Breast epithelium (tissue), 4 donors: ENCODE results near the gene TMEM123. TPM values are rescaled to one million over a fixed set of nuclear protein-coding genes. Genes with fewer than 3 reads are reported as not detected.

ENCODE experiments used
- DNase-seq, 2 donors: peaks; one replicate each; pipeline ENCODE4 v3.0.0-alpha.2; 2019; ENCODE audit warnings: low spot score in 2 of 2
- H3K27ac ChIP-seq, 2 donors: fragments of 200-600 bp; sonication (generic) in 1 of 2; one replicate each; pipeline ENCODE4 v1.5.1; 2016 to 2019; ENCODE audit warnings: mild to moderate bottlenecking in 1 of 2
- H3K27me3 ChIP-seq, 2 donors: fragments of 200-600 bp; sonication (generic) in 1 of 2; one replicate each; pipeline versions ENCODE4 v1.5.1 to v1.6.0; 2017 to 2019; ENCODE audit warnings: control low read depth in 1 of 2, mild to moderate bottlenecking in 1 of 2
- H3K36me3 ChIP-seq: fragments of 200-600 bp; one replicate; pipeline ENCODE4 v1.5.1; 2019
- H3K4me1 ChIP-seq, 2 donors: fragments of 200-600 bp; sonication (generic); one replicate each; pipeline ENCODE4 v1.5.1; 2016 to 2019; ENCODE audit warnings: control low read depth in 1 of 2
- H3K4me3 ChIP-seq, 3 donors: fragments of 200-600 bp; sonication (generic); 1 replicate in 2 of 3; 2 replicates in 1 of 3; pipeline ENCODE4 v1.5.1; 2016 to 2019; ENCODE audit warnings: mild to moderate bottlenecking in 3 of 3, moderate library complexity in 2 of 3
- H3K9me3 ChIP-seq, 2 donors: fragments of 200-600 bp; sonication (generic) in 1 of 2; one replicate each; pipeline ENCODE4 v1.5.1; 2016 to 2019; ENCODE audit warnings: control low read depth in 1 of 2
- POLR2A ChIP-seq: fragments of 450-650 bp; IDR thresholded peaks from one replicate; pipeline ENCODE4 v1.6.1; 2016; ENCODE audit warnings: antibody characterized with exemption, mild to moderate bottlenecking, moderate library complexity
- POLR2AphosphoS5 ChIP-seq, 3 donors: sonication (generic); formaldehyde crosslinking; IDR thresholded peaks; one replicate each; pipeline ENCODE4 v1.6.1; 2017; ENCODE audit warnings: antibody characterized with exemption in 3 of 3
- intact Hi-C: fragments of 100-400 bp; cut with DNase I; formaldehyde crosslinking; loops from one replicate; pipeline ENCODE4 v1.15.1; 2023; ENCODE audit warnings: low total_unique reads
- total RNA-seq, 3 donors: library from RNA; depleted of rRNA; stranded (reverse); fragments of >200 nt; gene quantifications; one replicate each; pipeline ENCODE4 v1.1.0, GENCODE V29; 2016
- TF ChIP-seq, protein P1 (sequence below), 3 donors: fragments of 450-650 bp; IDR thresholded peaks; one replicate each; pipeline ENCODE4 v1.5.1; 2016 to 2017; ENCODE audit warnings: antibody characterized with exemption in 3 of 3, mild to moderate bottlenecking in 3 of 3, moderate library complexity in 3 of 3

TMEM123 gene
- total RNA-seq, 3 donors from 2014 or later = 74.6 to 307 (median 167) TPM

DNA sequence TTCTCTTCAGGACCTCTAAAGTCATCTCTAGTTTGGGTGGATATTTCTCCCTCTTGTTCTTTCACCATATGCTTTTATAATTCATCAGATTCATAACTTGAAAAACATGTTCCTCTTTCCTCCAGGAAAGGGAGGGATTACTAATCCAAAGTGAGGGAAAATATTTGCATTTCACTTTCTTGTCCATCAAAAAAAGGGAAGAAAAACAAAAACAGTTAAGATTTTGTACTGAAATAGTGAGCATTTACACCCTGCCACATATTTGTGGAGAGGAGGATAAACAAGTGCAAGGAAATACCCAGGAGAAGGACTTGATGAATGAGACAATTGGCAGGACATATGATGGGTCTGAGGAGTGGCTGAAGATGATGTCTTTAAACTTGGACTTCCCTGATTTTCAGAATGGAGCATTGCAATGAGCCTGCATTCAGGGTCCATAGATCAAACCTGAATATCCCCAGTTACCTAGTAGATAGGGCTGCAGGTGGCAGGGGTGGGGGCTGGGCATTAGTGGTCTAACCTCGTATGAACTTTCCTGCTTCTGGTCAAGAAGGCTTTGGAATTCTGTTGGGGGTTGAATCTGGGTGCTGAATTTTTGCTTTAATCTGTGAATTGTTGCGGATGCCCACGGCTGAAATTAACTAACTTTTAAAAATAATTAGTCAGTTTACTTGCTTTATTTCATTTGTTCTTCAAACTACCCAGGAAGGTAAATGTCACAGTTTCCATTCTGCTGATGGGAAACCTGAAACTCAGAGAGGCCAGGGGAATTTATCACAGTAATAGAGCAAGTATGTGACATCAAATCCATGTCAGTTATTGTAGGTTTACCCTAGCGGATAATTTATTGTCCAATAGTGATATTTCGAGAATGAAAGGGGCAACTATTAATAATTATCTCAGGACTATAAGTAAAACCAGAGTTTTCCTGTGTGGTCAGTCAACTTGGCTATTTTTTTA lies 36.9 kb upstream of the TMEM123 start:
- no peak for DNase-seq
- H3K4me1 ChIP-seq = peaks cover 0 to 2% of the 10 kb centered on the region in 2 donors
- no peak overlapping the region for H3K4me3 ChIP-seq
- intact Hi-C loops = loop anchor here (10.0 kb wide), 1 partner anchor 1245 kb away; no protein-coding TSS in a partner anchor
- no peak overlapping the region for H3K27ac ChIP-seq
- no peaks in the 10 kb centered on the region for H3K9me3 ChIP-seq
- no peaks in the 10 kb centered on the region for H3K27me3 ChIP-seq
- H3K36me3 ChIP-seq = no peaks in the 10 kb centered on the region
- TF ChIP-seq POLR2A (no peak), POLR2AphosphoS5 (IDR thresholded peaks at IDR 0.05) (no peak)
- TF ChIP-seq, protein P1, sequence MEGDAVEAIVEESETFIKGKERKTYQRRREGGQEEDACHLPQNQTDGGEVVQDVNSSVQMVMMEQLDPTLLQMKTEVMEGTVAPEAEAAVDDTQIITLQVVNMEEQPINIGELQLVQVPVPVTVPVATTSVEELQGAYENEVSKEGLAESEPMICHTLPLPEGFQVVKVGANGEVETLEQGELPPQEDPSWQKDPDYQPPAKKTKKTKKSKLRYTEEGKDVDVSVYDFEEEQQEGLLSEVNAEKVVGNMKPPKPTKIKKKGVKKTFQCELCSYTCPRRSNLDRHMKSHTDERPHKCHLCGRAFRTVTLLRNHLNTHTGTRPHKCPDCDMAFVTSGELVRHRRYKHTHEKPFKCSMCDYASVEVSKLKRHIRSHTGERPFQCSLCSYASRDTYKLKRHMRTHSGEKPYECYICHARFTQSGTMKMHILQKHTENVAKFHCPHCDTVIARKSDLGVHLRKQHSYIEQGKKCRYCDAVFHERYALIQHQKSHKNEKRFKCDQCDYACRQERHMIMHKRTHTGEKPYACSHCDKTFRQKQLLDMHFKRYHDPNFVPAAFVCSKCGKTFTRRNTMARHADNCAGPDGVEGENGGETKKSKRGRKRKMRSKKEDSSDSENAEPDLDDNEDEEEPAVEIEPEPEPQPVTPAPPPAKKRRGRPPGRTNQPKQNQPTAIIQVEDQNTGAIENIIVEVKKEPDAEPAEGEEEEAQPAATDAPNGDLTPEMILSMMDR (IDR thresholded peaks at IDR 0.05) = no peak

DNA sequence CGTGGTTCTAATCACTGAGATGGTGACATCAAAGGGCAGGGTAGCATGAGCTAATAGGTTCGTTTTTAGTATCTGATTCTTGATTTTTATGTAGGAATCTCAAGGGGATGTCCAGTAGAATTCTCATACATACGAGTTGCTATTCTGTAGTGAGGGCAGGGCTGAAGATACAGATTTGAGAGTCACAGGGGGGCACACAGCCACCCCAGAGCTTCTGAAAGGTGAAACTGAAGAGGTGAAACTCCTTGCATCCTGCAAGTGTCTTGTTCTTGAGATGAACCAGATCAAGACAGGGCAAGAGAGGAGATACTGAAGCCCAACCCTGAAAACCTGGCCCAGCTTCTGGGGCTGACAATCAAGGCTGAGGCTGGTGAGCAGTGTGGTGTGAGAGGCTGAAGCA lies 35.6 kb upstream of the TMEM123 start:
- no peak overlapping the region for H3K4me3 ChIP-seq
- TF ChIP-seq, protein P1 (IDR thresholded peaks at IDR 0.05) = no peak
- H3K9me3 ChIP-seq = no peaks in the 10 kb centered on the region
- H3K36me3 ChIP-seq = no peaks in the 10 kb centered on the region
- H3K4me1 ChIP-seq = no peaks in the 10 kb centered on the region
- DNase-seq = no peak
- intact Hi-C loops = no loop called here
- no peaks in the 10 kb centered on the region for H3K27me3 ChIP-seq
- H3K27ac ChIP-seq = no peak overlapping the region

DNA sequence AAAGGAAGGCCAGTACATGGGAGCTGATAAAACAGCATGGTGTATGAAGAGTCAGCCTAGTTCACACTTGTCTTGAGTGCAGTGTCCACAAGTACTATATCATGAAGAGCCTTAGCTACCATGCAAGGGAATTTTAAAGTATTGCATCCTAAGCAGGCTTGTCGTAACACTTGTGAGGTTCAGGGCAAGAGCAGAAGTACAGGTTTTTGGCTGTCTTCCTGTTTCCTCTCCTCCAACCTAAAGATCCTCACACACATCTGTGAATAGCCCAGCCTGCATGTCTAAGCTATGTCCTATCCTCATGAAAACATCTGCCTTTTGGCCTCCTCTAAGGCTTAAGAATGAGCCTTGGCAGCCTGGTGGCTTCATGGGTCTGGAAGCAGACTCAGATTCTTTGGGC lies 34.6 kb upstream of the TMEM123 start:
- Histone ChIP-seq H3K27me3 (no peaks in the 10 kb centered on the region), H3K36me3 (no peaks in the 10 kb centered on the region), H3K4me3 (no peak overlapping the region), H3K4me1 (no peaks in the 10 kb centered on the region), H3K9me3 (no peaks in the 10 kb centered on the region), H3K27ac (no peak overlapping the region)
- DNase-seq = no peak
- TF ChIP-seq POLR2AphosphoS5 (IDR thresholded peaks at IDR 0.05) = no peak
- no peak for TF ChIP-seq POLR2A
- TF ChIP-seq, protein P1 (IDR thresholded peaks at IDR 0.05) = no peak
- intact Hi-C loops = no loop called here

DNA sequence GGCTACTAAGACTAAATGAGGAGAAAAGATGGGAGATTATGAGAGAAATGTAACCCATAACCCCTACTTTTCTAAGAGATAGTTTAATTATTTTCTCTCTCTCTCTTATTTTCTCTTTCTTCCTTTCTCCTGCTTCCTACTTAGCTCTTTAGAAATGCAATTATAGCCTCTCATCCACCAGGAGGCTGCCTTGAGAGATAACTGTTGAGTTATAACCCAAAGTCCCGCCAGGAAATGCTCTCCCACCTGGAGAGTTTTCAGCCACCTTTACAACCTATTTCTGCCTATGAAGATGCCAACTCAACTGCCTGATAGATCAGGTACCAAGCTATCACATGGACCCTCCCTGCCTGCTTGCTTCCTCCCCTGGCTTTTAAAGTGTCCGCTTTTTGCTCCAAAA lies 34.0 kb upstream of the TMEM123 start:
- DNase-seq = no peak
- no peak overlapping the region for H3K4me3 ChIP-seq
- no peak overlapping the region for H3K27ac ChIP-seq
- H3K9me3 ChIP-seq = no peaks in the 10 kb centered on the region
- no peaks in the 10 kb centered on the region for H3K4me1 ChIP-seq
- no peaks in the 10 kb centered on the region for H3K36me3 ChIP-seq
- TF ChIP-seq POLR2A = no peak
- H3K27me3 ChIP-seq = no peaks in the 10 kb centered on the region
- intact Hi-C loops = no loop called here

DNA sequence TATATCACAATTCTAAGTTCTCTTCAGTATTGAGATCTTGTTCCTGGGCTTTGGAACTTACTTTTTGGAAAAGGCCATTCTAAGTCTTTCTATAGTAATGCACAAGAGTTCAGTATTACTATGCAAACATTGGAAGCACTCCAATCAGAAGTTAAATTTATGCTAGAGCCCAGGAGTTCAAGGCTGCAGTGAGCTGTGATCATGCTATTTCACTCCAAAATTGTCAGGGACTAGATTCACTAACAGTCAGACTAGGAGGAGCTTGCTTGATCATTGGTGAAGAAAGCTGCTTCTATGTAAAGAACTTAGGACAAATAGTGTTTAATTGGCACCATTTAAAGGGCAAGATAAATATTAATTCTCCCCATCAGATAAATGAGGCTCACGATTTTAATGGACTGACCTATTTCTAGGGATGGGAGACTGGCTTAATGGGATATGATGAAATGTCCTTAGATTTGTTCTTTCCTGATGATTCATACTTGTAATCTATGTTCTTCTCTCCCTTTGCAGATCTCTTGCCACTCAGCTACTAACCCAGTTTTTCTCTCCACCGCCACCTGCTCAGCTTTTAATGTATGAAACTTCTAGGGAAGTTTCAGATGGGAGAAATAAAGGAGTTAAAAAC lies 32.6 kb upstream of the TMEM123 start:
- no peak overlapping the region for H3K4me3 ChIP-seq
- intact Hi-C loops = no loop called here

More for the DNA sequence above, 32.6 kb upstream of the TMEM123 start:
- Histone ChIP-seq H3K27me3 (no peaks in the 10 kb centered on the region), H3K27ac (no peak overlapping the region), H3K4me1 (no peaks in the 10 kb centered on the region), H3K36me3 (no peaks in the 10 kb centered on the region), H3K9me3 (no peaks in the 10 kb centered on the region)
- no peak for DNase-seq
- TF ChIP-seq POLR2AphosphoS5 (IDR thresholded peaks at IDR 0.05) (no peak), POLR2A (no peak)
- TF ChIP-seq, protein P1 (IDR thresholded peaks at IDR 0.05) = no peak
